Endometrial microvascular endothelial cells (primary cell): Measurements from ENCODE around the gene GRAMD2B. TPM values are rescaled to one million over a fixed set of nuclear protein-coding genes. Genes with fewer than 3 reads are reported as not detected.

ENCODE experiments used
- in situ Hi-C: cut with HindIII; loops from 2 replicates; pipeline ENCODE4 v1.10.0; 2017; ENCODE audit warnings: low sequenced_read_pairs, low pct_unique_long_range_greater_than_20kb; ENCODE audit errors: inconsistent ontology term
- total RNA-seq: library from RNA; depleted of rRNA; stranded (reverse); fragments of >200 nt; gene quantifications from one replicate; pipeline ENCODE4 v1.2.3, GENCODE V29; 2015; ENCODE audit errors: inconsistent ontology term

GRAMD2B gene
- total RNA-seq, 1 donor from 2014 or later: 0.56 TPM

DNA sequence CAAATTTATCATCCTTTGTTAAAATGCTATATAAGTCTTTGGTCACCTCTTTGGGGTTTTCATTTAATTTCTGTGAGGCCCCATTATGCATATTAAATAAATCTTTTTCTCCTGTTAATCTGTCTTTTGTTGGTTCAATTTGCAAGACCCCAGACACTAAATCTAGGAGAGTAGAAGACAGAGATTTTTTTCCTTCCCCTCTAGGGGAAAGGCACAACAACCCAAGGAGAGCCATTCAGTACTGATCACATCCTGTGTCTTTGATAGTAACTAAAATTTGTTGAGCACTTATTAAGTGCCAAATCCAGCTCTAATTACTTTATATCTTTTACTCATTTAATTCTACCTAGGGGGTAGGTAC, 97.4 kb downstream of the GRAMD2B start:
- in situ Hi-C loops: no loop called here

DNA sequence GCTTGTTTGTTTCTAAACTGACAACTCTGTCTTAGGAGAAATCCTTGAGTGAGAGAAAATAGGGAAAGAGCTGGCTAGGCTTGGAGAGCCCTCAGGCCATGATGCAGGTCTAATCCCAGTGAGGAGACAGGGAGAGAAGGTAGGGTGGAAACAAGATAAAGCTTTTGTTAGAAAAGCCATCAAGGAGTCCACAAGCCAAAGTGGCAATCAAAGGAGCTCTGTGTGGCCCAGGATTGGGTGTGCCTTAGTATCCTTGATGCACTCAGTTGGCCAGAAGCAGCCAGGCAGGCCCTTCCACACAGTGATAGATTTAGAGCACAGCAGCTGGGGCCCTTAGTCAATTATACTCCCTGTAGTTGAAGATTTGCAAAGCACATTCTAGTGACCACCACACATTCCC, 97.9 kb downstream of the GRAMD2B start:
- in situ Hi-C loops: no loop called here

DNA sequence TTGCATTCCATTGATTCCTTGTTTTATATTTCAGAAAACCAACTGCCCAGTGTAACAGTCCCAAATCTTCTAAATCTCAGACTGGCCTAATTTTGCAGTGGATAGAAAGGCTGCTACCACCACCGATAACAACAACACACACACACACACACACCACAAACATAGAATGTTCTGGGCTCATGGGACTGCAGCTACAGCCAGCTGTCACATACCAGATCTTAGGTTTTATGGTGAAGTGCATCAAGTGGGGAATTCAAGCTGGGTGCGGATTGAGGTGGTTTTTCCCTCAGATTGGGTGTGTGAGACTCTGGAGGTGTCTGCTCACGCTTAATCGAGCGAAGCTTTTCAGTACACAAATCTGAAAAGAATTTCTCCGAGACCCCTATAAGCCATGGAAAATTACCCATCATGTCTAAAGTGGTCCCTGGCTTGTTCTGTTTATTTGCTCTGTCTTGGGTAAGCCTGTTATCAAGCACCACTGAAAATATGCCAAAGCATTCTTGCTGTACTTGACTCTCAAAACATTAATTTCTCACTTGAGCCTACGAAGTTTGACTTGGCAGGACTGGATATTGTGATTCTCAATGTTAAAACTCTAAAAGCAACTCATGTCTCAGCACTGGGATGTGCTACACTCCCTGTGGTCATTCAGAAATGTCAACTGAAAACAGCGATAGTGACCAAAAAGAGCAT, 100.8 kb downstream of the GRAMD2B start:
- in situ Hi-C loops: no loop called here

DNA sequence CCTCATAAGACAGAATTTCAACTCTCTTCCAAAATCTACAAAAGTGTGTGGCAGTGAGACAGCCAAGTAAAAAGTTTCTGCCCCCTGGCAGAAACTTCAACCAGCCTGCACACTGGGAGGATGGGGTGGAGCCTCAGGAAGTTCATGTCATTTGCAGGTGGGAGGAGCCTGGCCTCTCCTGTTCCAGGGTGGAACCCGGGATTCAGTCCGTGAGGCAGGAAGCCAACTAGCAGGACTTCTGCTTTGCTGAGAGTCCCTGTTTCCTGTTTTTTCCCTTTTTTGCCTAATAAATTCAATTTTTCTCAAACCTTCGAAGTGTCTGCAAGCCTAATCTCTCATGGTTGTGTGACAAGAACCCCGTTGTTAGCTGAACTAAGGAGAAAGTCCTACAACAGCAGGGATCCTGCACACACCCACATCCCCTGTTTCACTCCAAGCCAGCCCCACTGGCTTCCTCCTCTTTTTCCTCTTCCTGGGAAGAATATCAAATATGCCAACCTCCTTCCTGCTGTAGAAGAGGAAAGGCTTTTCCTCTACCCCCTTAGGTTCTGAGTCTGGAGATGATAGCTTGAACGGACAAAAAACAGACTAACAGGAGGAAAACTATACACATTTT, 102.5 kb downstream of the GRAMD2B start:
- in situ Hi-C loops: loop anchor here (25.0 kb wide), 1 partner anchor 163 kb away; no protein-coding TSS in a partner anchor

DNA sequence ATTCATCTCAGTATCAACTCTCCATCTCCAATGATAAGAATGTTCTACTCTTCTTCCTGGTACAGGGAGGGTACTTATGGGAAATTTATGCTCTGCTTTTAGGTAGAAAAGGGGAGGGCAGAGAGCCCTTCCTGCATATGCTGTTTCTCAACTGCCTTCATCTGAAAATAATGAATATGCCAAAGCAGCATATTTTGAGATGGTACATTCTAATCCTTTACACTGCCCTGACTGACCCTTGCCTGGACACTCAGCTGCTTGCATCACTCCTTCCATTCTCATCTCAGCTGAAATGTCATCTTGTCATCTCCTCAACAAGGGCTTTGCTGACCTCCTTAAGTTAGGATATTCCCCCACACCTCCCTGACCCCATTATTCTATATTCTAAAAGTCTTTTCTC, 103.3 kb downstream of the GRAMD2B start:
- in situ Hi-C loops: loop anchor here (25.0 kb wide), 1 partner anchor 164 kb away; no protein-coding TSS in a partner anchor

DNA sequence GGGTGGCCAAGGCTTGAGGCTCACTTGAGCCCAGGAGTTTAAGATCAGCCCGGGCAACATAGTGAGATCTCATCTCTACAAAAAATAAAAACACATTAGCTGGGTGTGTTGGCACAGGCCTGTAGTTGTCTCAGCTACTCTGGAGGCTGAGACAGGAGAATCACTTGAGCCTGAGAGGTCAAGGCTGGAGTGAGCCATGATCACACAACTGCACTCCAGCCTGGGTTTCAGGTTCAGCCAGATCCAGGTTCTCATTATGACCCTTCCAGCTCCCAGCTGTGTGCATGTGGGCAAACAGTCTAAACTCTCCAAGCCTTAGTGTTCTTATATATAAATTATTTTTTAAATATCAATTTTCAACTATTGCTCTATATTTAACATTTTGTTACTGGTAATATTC, 103.9 kb downstream of the GRAMD2B start:
- in situ Hi-C loops: loop anchor here (25.0 kb wide), 1 partner anchor 165 kb away; no protein-coding TSS in a partner anchor

DNA sequence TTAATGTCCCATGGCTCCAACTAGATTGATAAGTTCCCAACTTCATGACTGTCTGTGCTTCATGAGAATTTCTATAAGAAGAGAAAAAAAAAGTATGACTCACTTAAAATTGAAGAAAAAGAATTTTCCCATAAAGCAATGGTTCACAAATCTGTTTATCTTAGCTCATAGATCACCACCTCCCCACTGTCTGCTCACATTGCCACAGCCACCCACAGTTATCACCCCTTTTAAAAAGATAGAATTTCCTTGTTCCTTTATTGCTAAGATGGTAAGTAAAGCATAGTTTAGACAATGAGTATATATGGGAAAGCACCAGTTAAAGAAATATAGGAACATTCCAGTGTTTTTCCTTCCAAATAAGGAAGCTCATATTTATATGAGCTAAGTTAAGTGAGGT, 104.7 kb downstream of the GRAMD2B start:
- in situ Hi-C loops: loop anchor here (25.0 kb wide), 1 partner anchor 166 kb away; no protein-coding TSS in a partner anchor

DNA sequence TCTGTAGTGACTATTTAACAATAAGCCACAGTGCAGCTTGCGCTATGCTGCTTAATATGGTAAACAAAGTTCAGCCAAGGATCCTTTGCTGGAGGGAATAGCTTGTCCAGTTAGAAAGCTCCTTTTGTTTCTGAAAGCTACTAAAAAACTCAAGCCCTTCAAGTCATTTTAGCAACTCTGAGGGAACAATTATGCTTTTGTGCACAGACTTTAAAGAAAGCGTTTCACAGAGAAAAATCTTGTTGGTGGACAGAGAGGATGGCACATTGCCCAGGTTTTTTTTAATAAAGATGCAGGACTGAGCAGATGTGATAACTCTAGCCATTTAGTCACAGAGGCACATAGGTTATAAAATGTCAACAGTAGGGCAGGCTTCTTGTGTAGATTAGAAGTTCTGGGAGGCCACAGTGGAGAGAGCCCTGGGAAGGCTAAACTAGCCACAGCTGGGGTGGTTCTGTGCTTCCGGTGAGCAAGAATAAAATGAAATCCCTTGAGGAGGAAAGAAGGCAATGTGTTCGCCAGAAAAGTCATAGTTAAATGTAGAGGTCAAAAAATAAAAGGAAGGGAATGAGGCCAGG, 108.4 kb downstream of the GRAMD2B start:
- in situ Hi-C loops: loop anchor here (25.0 kb wide), 1 partner anchor 169 kb away; no protein-coding TSS in a partner anchor

DNA sequence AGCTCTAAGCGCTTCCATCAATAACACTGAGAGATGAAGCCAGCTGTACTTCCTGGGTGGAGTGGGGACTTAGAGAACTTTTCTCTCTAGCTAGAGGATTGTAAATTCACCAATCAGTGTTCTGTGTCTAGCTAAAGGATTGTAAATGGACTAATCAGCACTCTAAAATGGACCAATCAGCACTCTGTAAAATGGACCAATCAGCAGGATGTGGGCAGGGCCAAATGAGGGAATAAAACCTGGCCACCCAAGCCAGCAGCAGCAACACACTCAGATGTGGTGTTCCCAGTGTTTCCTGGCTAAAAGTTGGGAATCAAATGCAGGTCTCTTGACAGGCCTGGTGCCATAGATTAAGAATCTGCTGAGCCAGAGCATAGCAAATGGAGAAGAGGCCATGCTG, 111.3 kb downstream of the GRAMD2B start:
- in situ Hi-C loops: loop anchor here (25.0 kb wide), 1 partner anchor 172 kb away; no protein-coding TSS in a partner anchor

DNA sequence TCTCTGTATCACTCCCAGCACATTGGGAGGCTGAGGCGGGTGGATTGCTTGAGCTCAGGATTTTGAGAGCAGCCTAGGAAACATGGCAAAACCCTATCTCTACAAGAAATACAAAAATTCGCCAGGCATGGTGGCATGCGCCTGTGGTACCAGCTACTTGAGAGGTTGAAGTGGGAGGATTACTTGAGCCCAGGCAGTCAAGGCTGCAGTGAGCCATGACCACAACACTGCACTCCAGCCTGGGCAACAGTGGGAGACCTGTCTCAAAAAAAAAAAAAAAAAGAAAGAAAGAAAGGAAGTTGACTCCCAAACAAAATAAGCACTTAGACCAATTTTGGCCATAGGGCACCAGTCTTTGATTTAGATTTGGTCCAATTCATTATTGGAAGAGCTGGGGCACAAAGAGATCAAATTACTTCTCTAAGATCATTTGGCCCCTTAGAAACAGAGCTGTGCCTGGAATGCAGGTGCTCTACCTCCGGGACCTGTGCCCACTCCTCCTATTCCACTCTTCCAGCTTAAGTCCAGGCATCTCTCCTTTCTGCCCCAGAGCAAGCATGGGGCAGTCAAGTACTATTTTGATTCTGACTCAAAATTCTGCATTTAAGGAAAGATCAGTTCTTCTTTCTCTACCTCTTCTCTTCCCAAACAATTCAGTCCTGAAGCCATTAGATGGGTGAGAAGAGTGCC, 112.8 kb downstream of the GRAMD2B start:
- in situ Hi-C loops: loop anchor here (25.0 kb wide), 1 partner anchor 174 kb away; no protein-coding TSS in a partner anchor

DNA sequence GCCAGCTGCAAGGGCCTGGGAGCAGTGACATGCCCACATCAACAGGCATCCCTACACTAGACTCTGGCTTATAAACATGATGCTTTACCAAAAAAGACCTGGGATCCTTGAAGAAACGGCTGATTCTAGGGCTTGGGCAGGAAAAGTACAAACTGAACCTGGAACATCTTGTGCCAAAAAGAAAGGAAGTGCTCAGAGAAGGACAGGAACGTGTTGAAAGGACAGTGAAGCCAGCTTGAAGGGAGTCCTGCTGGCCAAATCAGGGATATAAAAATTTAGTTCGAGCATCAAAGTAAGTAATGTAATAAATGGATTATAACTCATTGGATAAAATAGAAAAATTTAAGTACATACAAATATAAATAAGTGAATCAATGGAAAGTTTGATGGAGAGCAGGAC, 113.7 kb downstream of the GRAMD2B start:
- in situ Hi-C loops: loop anchor here (25.0 kb wide), 1 partner anchor 175 kb away; no protein-coding TSS in a partner anchor

DNA sequence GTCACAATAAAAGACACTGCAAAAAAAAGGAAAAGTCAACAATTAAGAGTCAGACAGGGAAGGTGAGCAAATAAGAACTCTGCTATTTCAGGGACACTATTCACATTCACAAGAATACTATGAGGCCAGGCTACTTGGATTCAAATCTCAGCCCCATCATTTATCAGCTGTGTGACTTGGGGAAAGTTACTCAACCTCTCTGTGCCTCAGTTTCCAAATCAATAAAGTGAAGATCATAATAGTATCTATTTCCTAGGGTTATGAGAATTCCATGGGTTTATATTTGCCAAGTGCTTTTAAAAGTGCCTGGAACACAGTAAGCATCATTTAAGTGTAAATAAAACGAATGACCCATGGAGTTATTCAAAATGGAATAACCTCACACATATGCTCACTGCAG, 115.4 kb downstream of the GRAMD2B start:
- in situ Hi-C loops: loop anchor here (25.0 kb wide), 1 partner anchor 176 kb away; no protein-coding TSS in a partner anchor

DNA sequence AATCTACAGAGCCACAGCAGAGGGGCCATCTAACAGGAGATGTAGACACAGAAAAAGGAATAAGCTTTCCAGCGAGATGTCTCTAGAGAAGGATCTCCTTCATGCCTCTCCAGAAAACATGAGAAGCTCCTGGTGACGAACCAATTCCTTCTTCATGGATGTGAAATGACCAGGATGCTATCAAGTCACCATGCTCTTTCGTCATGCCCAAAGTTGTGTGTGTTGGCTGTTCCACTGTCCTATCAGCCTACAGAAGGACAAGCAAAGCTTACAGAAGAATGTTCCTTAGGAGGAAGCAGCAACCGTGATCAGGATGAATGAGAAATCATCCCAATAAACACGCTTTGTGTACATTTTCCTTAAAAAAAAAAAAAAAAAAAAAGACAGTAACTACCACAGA, 117.4 kb downstream of the GRAMD2B start:
- in situ Hi-C loops: loop anchor here (25.0 kb wide), 1 partner anchor 178 kb away; no protein-coding TSS in a partner anchor

DNA sequence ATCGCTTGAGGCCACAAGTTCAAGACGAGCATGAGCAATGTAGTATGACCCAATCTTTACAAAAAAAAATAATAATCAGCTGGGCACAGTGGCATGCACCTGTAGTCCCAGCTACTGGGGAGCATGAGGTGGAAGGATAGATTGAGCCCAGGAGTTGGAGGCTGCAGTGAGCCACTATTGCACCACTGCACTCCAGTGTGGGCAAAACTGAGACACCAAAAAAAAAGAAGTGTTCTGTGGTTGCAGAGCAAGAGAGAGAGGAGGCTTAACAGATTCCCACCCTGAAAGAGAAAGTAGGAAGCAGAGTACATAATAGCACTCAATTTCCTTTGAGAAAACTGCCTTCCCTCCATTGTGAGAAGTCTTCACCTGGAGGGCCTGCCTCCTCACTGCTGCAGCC, 119.2 kb downstream of the GRAMD2B start:
- in situ Hi-C loops: loop anchor here (25.0 kb wide), 1 partner anchor 180 kb away; no protein-coding TSS in a partner anchor

DNA sequence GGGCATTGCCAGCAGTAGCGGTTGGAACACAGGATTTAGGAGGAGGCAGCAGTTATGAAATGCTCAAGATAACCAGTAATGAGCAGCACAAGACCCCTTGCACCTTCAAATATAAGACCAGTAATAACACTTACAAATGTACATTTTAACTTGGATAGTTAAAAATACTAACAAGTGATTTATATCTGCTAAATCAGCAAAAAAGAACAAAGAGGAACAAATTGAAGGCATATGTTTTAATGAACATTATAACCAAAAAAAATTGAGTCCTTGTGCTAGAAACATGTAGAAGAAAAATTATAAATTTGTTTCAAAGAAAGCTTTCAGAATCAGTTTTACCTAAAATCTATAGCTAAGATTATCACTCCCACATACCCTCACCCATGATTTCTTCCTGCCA, 119.8 kb downstream of the GRAMD2B start:
- in situ Hi-C loops: loop anchor here (25.0 kb wide), 1 partner anchor 181 kb away; no protein-coding TSS in a partner anchor

DNA sequence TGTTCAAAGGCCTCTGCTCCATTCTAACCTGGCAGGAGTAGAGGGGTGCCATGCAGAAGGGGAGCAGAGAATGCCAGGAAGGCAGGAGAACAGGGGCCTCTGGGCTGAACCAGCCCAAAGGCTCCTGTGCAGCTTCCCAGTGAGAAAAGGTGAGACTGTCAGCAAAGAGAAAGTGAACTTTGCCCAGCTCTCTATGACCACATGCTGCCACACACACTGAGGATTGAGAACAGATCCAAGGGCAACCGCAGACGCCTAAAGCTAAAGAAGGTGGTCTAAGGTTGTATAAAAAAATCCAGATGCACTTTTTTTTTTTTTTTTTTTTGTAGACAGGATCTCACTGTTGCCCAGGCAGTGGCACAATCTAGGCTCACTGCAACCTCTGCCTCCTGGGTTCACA, 120.5 kb downstream of the GRAMD2B start:
- in situ Hi-C loops: loop anchor here (25.0 kb wide), 1 partner anchor 181 kb away; no protein-coding TSS in a partner anchor
